Spleen (tissue), 11 donors: ENCODE results near the gene SPO11. TPM values are rescaled to one million over a fixed set of nuclear protein-coding genes. Genes with fewer than 3 reads are reported as not detected.
A peak's percentile ranks its signal among the peaks of the same experiment; 100 is the strongest.
"Not testable (repeated sequence)": the region's sequence is repeated elsewhere in the genome, so short reads cannot be mapped to it uniquely, and the experiment has no call there.

Experiments
- DNase-seq: peaks from one replicate; pipeline ENCODE4 v3.0.0-alpha.2; 2020
- H3K27ac ChIP-seq, 8 donors: fragments of 200-600 bp; sonication (generic) in 7 of 8; 1 replicate in 4 of 8; 2 replicates in 4 of 8; pipeline versions ENCODE4 v1.5.0 to v1.8.0; 2016 to 2021; ENCODE audit warnings: inconsistent platforms in 4 of 8, mild to moderate bottlenecking in 4 of 8, moderate library complexity in 1 of 8
- H3K27me3 ChIP-seq, 7 donors: fragments of 200-600 bp; sonication (generic) in 6 of 7; replicated peaks in 1 of 7; 1 replicate in 4 of 7; 2 replicates in 3 of 7; pipeline versions ENCODE4 v1.5.0 to v1.8.0; 2016 to 2021; ENCODE audit warnings: inconsistent platforms in 3 of 7, mild to moderate bottlenecking in 1 of 7
- H3K36me3 ChIP-seq, 6 donors: fragments of 200-600 bp; sonication (generic) in 5 of 6; 1 replicate in 4 of 6; 2 replicates in 2 of 6; pipeline versions ENCODE4 v1.5.0 to v1.8.0; 2016 to 2021; ENCODE audit warnings: inconsistent platforms in 2 of 6
- H3K4me1 ChIP-seq, 6 donors: fragments of 200-600 bp; sonication (generic) in 5 of 6; 1 replicate in 3 of 6; 2 replicates in 3 of 6; pipeline versions ENCODE4 v1.5.0 to v1.8.0; 2016 to 2021; ENCODE audit warnings: inconsistent platforms in 3 of 6
- H3K4me3 ChIP-seq, 8 donors: fragments of 200-600 bp; sonication (generic) in 7 of 8; 1 replicate in 4 of 8; 2 replicates in 4 of 8; pipeline versions ENCODE4 v1.5.0 to v1.8.0; 2016 to 2021; ENCODE audit warnings: inconsistent platforms in 4 of 8, mild to moderate bottlenecking in 4 of 8, moderate library complexity in 2 of 8
- H3K9me3 ChIP-seq, 8 donors: fragments of 200-600 bp; sonication (generic) in 7 of 8; 1 replicate in 4 of 8; 2 replicates in 4 of 8; pipeline versions ENCODE4 v1.5.0 to v1.8.0; 2016 to 2021; ENCODE audit warnings: inconsistent platforms in 4 of 8
- CTCF ChIP-seq, 11 experiments: fragments of 200-600 bp in 7 of 11; fragments of 450-650 bp in 4 of 11; sonication (generic) in 4 of 11; IDR thresholded peaks in 8 of 11; conservative IDR thresholded peaks in 3 of 11; 1 replicate in 7 of 11; 2 replicates in 4 of 11; pipeline versions ENCODE4 v1.4.0 to v1.8.0; 2016 to 2021; ENCODE audit warnings: antibody characterized with exemption in 11 of 11, inconsistent platforms in 4 of 11, mild to moderate bottlenecking in 1 of 11
- POLR2A ChIP-seq, 3 donors: fragments of 450-650 bp; IDR thresholded peaks; one replicate each; pipeline ENCODE4 v1.5.1; 2017; ENCODE audit warnings: antibody characterized with exemption in 3 of 3, mild to moderate bottlenecking in 1 of 3
- POLR2AphosphoS5 ChIP-seq, 3 donors: sonication (generic); formaldehyde crosslinking; IDR thresholded peaks; one replicate each; pipeline ENCODE4 v1.5.1; 2017; ENCODE audit warnings: antibody characterized with exemption in 3 of 3
- WGBS, 5 donors: extraction: QIAGEN DNeasy Blood & Tissue Kit in 3 of 5; methylation state at CpG; one replicate each; pipeline versions ENCODE4 v1.1.5 to v1.1.7; 2013 to 2018; 5-methylcytosine and 5-hydroxymethylcytosine counted together
- intact Hi-C: fragments of 100-400 bp; cut with DNase I; formaldehyde crosslinking; loops from one replicate; pipeline ENCODE4 v1.15.0; 2023; ENCODE audit warnings: low total_unique reads
- polyA plus RNA-seq, 3 donors: library from polyadenylated mRNA; stranded (reverse); fragments of 200-250 nt; gene quantifications; one replicate each; pipeline ENCODE4 v1.2.1, GENCODE V29; 2013
- total RNA-seq, 7 donors: library from RNA; depleted of rRNA in 3 of 7; stranded (reverse); fragments of >200 nt in 3 of 7; fragmentation: NEBNext Ultra II Directional in 4 of 7; extraction: Animal tissue kit (Norgen Biotek cat#: 25700) in 4 of 7; gene quantifications; one replicate each; pipeline versions ENCODE4 v1.1.0 to v1.2.1, GENCODE V29; 2016 to 2021
- donor health status: healthy with polysubstance abuse.
- donor health status: DM: no; HTN: no; CAD: no; lungs with moderate emphysema.
- donor health status: DM: no; HTN: no; CAD: no.
- donor health status: Bipolar disorder and iron deficiency.
- donor health status: healthy.
- donor health status: DM: no; HTN: no; CAD: no.
- donor health status: DM: yes; HTN: yes; CAD: no.

Gene SPO11
- total and polyA plus RNA-seq, 10 donors, result not detected

- H3K36me3 ChIP-seq, result no peaks in the 10 kb centered on the region
- no peak overlapping the region for H3K4me3 ChIP-seq
- DNase-seq, result no peak
- H3K4me1 ChIP-seq, result no peaks in the 10 kb centered on the region
- H3K27me3 ChIP-seq, result peaks cover 0 to 37% (median 0%) of the 10 kb centered on the region in 7 donors
- H3K27ac ChIP-seq, result no peak overlapping the region
- intact Hi-C loops, result no loop called here
- 48 to 60% (median 49%) methylated on average over 2 of the region's 2 CpGs for WGBS, 5 donors
- TF ChIP-seq POLR2AphosphoS5 (IDR thresholded peaks at IDR 0.05), result no peak
- TF ChIP-seq POLR2A (IDR thresholded peaks at IDR 0.05), result no peak
- no peak for TF ChIP-seq CTCF (IDR thresholded peaks at IDR 0.05 in 8 of 11, conservative IDR thresholded peaks at IDR 0.05 in 3 of 11)
- H3K9me3 ChIP-seq, result no peaks in the 10 kb centered on the region
These were observed 13.2 kb downstream of the SPO11 start for GRCh38 chr20:57342829-57343228.

- 0 to 3% (median 2%) methylated on average over 4 of the region's 4 CpGs for WGBS, 5 donors
- Histone ChIP-seq H3K36me3 (no peaks in the 10 kb centered on the region), H3K4me3 (no peak overlapping the region), H3K9me3 (no peaks in the 10 kb centered on the region), H3K27me3 (peaks cover 0 to 25% (median 0%) of the 10 kb centered on the region in 7 donors), H3K4me1 (peaks cover 0 to 7% (median 1%) of the 10 kb centered on the region in 6 donors), H3K27ac (no peak overlapping the region)
- DNase-seq, result peak; percentile 81
- no peak for TF ChIP-seq POLR2A (IDR thresholded peaks at IDR 0.05)
- TF ChIP-seq CTCF (IDR thresholded peaks at IDR 0.05 in 8 of 11, conservative IDR thresholded peaks at IDR 0.05 in 3 of 11), result peak; percentile 11 to 77 (median 63)
- intact Hi-C loops, result loop anchor here (5.0 kb wide), 1 partner anchor 254 kb away; no protein-coding TSS in a partner anchor
These were observed 16.9 kb downstream of the SPO11 start for GRCh38 chr20:57346477-57346876.

- no peak overlapping the region for H3K27ac ChIP-seq
- no peaks in the 10 kb centered on the region for H3K9me3 ChIP-seq
- peaks cover 7 to 16% (median 10%) of the 10 kb centered on the region in 6 donors for H3K4me1 ChIP-seq
- no peak for TF ChIP-seq POLR2A (IDR thresholded peaks at IDR 0.05)
- TF ChIP-seq CTCF (IDR thresholded peaks at IDR 0.05 in 8 of 11, conservative IDR thresholded peaks at IDR 0.05 in 3 of 11), result no peak
- no peak for TF ChIP-seq POLR2AphosphoS5 (IDR thresholded peaks at IDR 0.05)
- H3K4me3 ChIP-seq, result no peak overlapping the region
- H3K27me3 ChIP-seq, result peaks cover 0 to 25% (median 0%) of the 10 kb centered on the region in 7 donors
- DNase-seq, result no peak
- WGBS, 5 donors, result 76 to 84% (median 83%) methylated on average over 4 of the region's 4 CpGs
- intact Hi-C loops, result loop anchor here (5.0 kb wide), 1 partner anchor 255 kb away; no protein-coding TSS in a partner anchor
- no peaks in the 10 kb centered on the region for H3K36me3 ChIP-seq
These were observed 17.8 kb downstream of the SPO11 start for GRCh38 chr20:57347393-57347792.

DNA sequence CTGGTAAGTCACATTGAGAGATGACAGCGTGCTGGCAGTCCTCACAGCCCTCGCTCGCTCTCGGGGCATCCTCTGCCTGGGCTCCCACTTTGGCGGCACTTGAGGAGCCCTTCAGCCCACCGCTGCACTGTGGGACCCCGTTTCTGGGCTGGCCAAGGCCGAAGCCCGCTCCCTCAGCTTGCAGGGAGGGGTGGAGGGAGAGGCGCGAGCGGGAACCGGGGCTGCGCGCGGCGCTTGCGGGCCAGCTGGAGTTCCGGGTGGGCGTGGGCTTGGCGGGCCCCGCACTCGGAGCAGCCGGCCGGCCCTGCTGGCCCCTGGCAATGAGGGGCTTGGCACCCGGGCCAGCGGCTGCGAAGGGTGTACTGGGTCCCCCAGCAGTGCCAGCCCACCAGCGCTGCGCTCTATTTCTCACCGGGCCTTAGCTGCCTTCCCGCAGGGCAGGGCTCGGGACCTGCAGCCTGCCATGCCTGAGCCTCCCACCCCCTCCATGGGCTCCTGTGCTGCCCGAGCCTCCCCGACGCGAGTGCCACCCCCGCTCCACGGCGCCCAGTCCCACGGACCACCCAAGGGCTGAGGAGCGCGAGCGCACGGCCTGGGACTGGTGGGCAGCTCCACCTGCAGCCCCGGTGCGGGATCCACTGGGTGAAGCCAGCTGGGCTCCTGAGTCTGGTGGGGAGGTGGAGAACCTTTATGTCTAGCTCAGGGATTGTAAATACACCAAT lies 18.8 kb downstream of the SPO11 start:
- not testable (repeated sequence) for H3K4me3 ChIP-seq, H3K36me3 ChIP-seq, H3K9me3 ChIP-seq, DNase-seq, H3K27ac ChIP-seq
- Histone ChIP-seq H3K4me1 (peaks cover 7 to 26% (median 19%) of the 10 kb centered on the region in 6 donors), H3K27me3 (peaks cover 0 to 25% (median 0%) of the 10 kb centered on the region in 7 donors)
- intact Hi-C loops, result loop anchor here (5.0 kb wide), 1 partner anchor 256 kb away; no protein-coding TSS in a partner anchor
- 67 to 82% (median 74%) methylated on average over 12 to 47 of the region's 47 CpGs for WGBS, 5 donors

- not testable (repeated sequence) for H3K4me3 ChIP-seq, DNase-seq, H3K9me3 ChIP-seq, H3K27ac ChIP-seq, H3K36me3 ChIP-seq
- Histone ChIP-seq H3K27me3 (peaks cover 0 to 25% (median 0%) of the 10 kb centered on the region in 7 donors), H3K4me1 (peaks cover 7 to 33% (median 20%) of the 10 kb centered on the region in 6 donors)
- 83 to 89% (median 85%) methylated on average over 20 to 21 of the region's 21 CpGs for WGBS, 5 donors
- intact Hi-C loops, result loop anchor here (5.0 kb wide), 1 partner anchor 257 kb away; no protein-coding TSS in a partner anchor
These were observed 19.4 kb downstream of the SPO11 start for GRCh38 chr20:57348922-57349574.
